Measurements from ENCODE around the gene B3GNT3. TPM values are rescaled to one million over a fixed set of nuclear protein-coding genes. Genes with fewer than 3 reads are reported as not detected.
"Not testable (repeated sequence)": the region's sequence is repeated elsewhere in the genome, so short reads cannot be mapped to it uniquely, and the experiment has no call there.

The B3GNT3 gene
- total RNA-seq, 2 donors from 2014 or later, result 0.18 TPM; not detected in 1

DNA sequence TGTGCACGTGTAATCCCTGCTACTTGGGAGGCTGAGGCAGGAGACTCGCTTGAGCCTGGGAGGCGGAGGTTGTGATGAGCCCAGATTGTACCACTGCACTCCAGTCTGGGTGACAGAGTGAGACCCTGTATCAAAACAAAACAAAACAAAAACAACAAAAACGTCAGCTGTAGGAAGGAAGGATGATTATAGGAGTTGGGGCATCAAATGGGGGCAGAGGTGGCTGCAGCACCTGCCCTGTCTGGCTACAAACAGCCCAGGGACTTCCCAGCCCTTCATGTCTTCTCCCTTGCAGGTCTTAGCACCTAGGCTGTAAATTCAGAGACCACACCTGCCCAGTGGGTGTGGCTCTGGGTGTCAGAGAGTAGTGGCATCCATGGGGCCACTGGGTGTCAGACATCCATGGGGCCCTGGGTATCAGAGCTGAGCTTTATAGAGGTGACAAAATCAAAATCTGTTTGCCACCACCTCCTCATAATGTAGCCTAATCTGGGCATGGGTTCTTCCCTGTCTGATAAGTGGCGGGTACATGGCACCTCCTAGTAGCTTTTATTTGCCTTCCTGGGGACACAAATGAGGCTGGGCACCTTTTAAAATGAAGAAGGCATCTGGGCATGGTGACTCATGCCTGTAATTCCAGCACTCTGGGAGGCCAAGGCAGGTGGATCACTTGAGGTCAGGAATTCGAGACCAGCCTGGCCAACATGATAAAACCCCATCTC lies 4.7 kb upstream of the B3GNT3 start:
- ATAC-seq, result no peak
- DNase-seq, result no peak
- intact Hi-C loops (cut with DNase I), result no loop called here

DNA sequence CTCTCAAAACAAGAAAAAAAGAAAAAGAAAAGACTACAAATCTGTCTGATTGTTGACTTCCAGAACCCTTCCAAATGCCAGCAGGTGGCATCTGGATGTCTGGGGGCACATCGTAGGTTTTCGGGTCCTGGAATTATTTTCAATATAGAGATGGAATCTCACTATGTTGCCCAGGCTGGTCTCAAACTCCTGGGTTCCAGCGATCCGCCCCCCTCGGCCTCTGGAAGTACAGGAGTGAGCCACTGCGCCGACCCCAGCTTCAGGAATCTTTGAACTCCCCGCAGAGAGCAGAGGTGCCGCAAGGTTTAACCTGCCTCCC lies 567 bp upstream of the B3GNT3 start:
- DNase-seq, result no peak
- no peak for ATAC-seq
- intact Hi-C loops (cut with DNase I), result no loop called here

GRCh38 chr19:17795495-17795856 lies 538 bp downstream of the B3GNT3 start:
- intact Hi-C loops (cut with DNase I), result no loop called here
- no peak for ATAC-seq
- no peak for DNase-seq

- ATAC-seq (no peak), DNase-seq (no peak)
- intact Hi-C loops (cut with DNase I), result no loop called here
These were observed 1.3 kb downstream of the B3GNT3 start for GRCh38 chr19:17796013-17796837.

DNA sequence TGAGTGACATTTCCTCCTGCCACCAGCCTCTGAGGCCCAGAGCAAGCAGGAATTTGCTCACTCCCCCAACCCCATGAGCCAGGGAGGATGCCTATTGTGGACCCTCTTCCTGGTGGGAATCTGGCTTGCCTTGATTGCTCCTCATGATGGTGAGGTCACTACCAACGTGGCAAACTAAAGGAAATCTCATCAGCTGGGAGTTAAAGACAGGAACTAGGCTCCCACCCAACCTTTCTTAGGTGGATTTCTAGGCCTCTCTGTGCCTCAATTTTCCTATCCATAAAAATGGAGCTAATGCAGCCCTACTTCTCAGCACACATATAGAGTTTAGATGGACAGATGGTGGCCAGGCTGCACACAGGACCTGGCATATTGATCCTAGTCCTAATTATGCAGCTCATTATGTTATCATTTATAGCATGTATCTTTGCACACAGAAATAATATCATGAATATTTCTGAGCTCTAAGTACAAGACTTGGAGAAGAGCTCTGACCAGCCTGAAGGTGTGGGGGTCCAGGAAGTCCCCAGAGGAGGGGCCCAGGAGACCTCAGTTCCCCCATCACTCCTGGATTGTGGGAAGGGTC lies 2.0 kb downstream of the B3GNT3 start:
- ATAC-seq (no peak), DNase-seq (no peak)

GRCh38 chr19:17797424-17798201 lies 2.7 kb downstream of the B3GNT3 start:
- DNase-seq (no peak), ATAC-seq (no peak)
- intact Hi-C loops (cut with DNase I), result no loop called here

More for the DNA sequence above, 2.0 kb downstream of the B3GNT3 start:
- intact Hi-C loops (cut with DNase I), result no loop called here

GRCh38 chr19:17798599-17798998 lies 3.7 kb downstream of the B3GNT3 start:
- intact Hi-C loops (cut with DNase I), result not testable (repeated sequence)

GRCh38 chr19:17802137-17802858 lies 7.4 kb downstream of the B3GNT3 start:
- ATAC-seq (no peak), DNase-seq (no peak)
- intact Hi-C loops (cut with DNase I), result no loop called here

More at GRCh38 chr19:17798599-17798998, 3.7 kb downstream of the B3GNT3 start:
- ATAC-seq, DNase-seq: not testable (repeated sequence)

- DNase-seq (no peak), ATAC-seq (no peak)
- intact Hi-C loops (cut with DNase I), result no loop called here
These were observed 8.4 kb downstream of the B3GNT3 start for GRCh38 chr19:17803264-17803896.

DNA sequence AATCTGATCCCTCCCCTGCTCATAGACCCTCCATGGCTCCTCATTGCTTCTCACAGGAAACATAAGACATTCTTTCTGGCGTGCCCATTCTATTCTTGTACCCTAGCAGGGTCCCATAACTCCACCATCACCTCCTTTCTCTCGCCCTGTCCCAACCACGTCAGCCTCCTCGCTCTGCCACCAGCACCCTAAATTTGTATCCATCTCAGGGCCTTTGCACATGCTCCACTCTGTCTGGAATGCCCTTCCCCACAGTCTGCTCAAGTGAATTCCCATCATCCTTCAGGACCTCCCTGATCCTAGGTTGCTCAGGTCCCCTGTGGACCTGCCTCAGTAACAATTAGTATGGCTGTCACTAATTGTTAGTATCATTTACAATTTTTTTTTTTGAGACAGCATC lies 10.5 kb downstream of the B3GNT3 start:
- intact Hi-C loops (cut with DNase I), result no loop called here
- no peak for DNase-seq
- ATAC-seq, result no peak

DNA sequence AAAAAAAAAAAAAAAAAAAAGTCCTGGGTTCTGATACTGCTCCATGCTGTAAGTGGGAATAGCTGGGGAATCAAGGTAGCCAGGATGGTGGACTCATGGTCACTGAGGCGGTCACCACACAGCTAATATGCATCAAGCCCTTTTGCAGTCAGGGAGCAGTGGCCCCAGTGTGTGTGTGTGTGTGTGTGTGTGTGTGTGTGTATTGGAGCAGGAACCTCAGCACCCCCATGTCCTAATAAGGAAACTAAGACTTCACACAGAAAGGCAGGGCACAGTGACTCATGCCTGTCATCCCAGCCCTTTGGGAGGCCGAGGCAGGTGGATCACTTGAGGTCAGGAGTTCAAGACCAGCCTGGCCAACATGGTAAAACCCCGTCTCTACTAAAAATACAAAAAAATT lies 12.0 kb downstream of the B3GNT3 start:
- intact Hi-C loops (cut with DNase I), result no loop called here
- ATAC-seq (no peak), DNase-seq (no peak)

- ATAC-seq (no peak), DNase-seq (no peak)
- intact Hi-C loops (cut with DNase I), result no loop called here
These were observed 12.9 kb downstream of the B3GNT3 start for GRCh38 chr19:17807731-17808316.

- intact Hi-C loops (cut with DNase I), result no loop called here
- ATAC-seq (no peak), DNase-seq (no peak)
These were observed 16.2 kb downstream of the B3GNT3 start for GRCh38 chr19:17811103-17811502.

GRCh38 chr19:17811681-17812080 lies 16.7 kb downstream of the B3GNT3 start:
- intact Hi-C loops (cut with DNase I), result no loop called here
- no peak for ATAC-seq
- DNase-seq, result no peak

DNA sequence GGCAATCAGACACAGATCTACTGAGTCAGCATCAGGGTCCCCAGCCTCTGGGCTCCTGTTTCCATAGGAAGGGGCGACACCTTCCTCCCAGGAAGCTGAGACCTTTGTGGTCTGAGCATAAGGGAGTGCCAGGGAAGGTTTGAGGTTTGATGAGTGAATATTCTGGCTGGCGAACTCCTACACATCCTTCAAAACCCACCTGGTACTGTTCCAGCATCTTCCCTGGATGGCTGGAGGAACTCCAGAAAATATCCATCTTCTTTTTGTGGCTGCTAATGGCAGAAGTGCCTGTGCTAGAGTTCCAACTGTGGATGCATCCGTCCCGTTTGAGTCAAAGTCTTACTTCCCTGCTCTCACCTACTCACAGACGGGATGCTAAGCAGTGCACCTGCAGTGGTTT lies 17.2 kb downstream of the B3GNT3 start:
- ATAC-seq (no peak), DNase-seq (no peak)
- intact Hi-C loops (cut with DNase I), result no loop called here

- no peak for ATAC-seq
- DNase-seq, result no peak
- intact Hi-C loops (cut with DNase I), result no loop called here
These were observed 22.9 kb downstream of the B3GNT3 start for GRCh38 chr19:17817668-17818363.

DNA sequence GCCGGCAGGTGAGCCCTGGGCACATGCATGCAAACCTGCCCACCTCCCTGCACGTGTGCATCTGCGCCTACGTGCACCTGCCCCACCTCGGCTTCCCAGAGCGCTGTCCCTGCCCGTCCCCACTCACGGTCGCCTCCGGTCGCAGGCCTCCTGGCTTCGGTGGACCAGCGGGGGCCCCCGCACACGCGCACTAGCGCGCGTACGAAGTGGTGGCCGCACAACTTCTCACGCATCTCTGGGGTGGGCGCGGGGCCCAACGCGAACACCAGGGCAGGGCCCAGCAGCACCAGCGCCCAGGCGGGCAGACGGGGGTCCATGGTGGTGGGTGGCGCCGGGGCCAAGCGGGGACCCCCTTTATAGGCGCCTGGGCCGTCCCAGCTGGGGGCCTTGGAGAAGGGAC lies 26.3 kb downstream of the B3GNT3 start, which contains the start of gene INSL3:
Gene INSL3 (minus strand): TSS at position 330 of the 400 bp plus-strand sequence. CDS start 13 bp downstream, at position 317.
- intact Hi-C loops (cut with DNase I), result no loop called here
- ATAC-seq, result no peak

GRCh38 chr19:17824339-17824738 lies 29.4 kb downstream of the B3GNT3 start:
- ATAC-seq (no peak), DNase-seq (no peak)
- intact Hi-C loops (cut with DNase I), result no loop called here

More for the DNA sequence above, 26.3 kb downstream of the B3GNT3 start, which contains the start of gene INSL3:
- DNase-seq, result no peak

Measured in left cardiac atrium (tissue), 4 donors.